ENCODE measurements around the gene CALML5. TPM values are rescaled to one million over a fixed set of nuclear protein-coding genes. Genes with fewer than 3 reads are reported as not detected.
A peak's percentile ranks its signal among the peaks of the same experiment; 100 is the strongest.

The CALML5 gene
- total and polyA plus RNA-seq, 9 of the 15 experiments (the other 6 are each of a cell fraction or from before 2014, with no cell fraction given), result not detected

- TF ChIP-seq ZNF311 (CRISPR knock-in tag; IDR thresholded peaks at IDR 0.05) (no peak), ZNF212 (CRISPR knock-in tag; IDR thresholded peaks at IDR 0.05) (no peak), ZBTB12 (CRISPR knock-in tag; IDR thresholded peaks at IDR 0.05) (no peak), ELF2 (CRISPR knock-in tag; IDR thresholded peaks at IDR 0.05) (0 out of 2 replicates have a peak, but pooled peaks have one; percentile 64), ZNF174 (CRISPR knock-in tag; IDR thresholded peaks at IDR 0.05) (no peak), ZNF3 (CRISPR knock-in tag; IDR thresholded peaks at IDR 0.05) (no peak), MAZ (CRISPR knock-in tag; conservative IDR thresholded peaks at IDR 0.05 in 1 of 2, IDR thresholded peaks at IDR 0.05 in 1 of 2) (no peak), ZNF584 (CRISPR knock-in tag; IDR thresholded peaks at IDR 0.05; ENCODE audit: low read depth) (peak; percentile 81; the same call in 1 of the 2 replicates), ZFP91 (CRISPR knock-in tag; IDR thresholded peaks at IDR 0.05) (no peak)
- TF ChIP-seq, protein P1, sequence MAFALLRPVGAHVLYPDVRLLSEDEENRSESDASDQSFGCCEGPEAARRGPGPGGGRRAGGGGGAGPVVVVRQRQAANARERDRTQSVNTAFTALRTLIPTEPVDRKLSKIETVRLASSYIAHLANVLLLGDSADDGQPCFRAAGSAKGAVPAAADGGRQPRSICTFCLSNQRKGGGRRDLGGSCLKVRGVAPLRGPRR (CRISPR knock-in tag; IDR thresholded peaks at IDR 0.05), result no peak
- TF ChIP-seq, protein P2, sequence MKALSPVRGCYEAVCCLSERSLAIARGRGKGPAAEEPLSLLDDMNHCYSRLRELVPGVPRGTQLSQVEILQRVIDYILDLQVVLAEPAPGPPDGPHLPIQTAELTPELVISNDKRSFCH (CRISPR knock-in tag; IDR thresholded peaks at IDR 0.05), result no peak
- TF ChIP-seq, protein P2 (tag; IDR thresholded peaks at IDR 0.05), result no peak
Measured at GRCh38 chr10:5479481-5480161, 19.7 kb downstream of the CALML5 start (continued).
